ENCODE data around the gene GTPBP4.

Gene GTPBP4

DNA sequence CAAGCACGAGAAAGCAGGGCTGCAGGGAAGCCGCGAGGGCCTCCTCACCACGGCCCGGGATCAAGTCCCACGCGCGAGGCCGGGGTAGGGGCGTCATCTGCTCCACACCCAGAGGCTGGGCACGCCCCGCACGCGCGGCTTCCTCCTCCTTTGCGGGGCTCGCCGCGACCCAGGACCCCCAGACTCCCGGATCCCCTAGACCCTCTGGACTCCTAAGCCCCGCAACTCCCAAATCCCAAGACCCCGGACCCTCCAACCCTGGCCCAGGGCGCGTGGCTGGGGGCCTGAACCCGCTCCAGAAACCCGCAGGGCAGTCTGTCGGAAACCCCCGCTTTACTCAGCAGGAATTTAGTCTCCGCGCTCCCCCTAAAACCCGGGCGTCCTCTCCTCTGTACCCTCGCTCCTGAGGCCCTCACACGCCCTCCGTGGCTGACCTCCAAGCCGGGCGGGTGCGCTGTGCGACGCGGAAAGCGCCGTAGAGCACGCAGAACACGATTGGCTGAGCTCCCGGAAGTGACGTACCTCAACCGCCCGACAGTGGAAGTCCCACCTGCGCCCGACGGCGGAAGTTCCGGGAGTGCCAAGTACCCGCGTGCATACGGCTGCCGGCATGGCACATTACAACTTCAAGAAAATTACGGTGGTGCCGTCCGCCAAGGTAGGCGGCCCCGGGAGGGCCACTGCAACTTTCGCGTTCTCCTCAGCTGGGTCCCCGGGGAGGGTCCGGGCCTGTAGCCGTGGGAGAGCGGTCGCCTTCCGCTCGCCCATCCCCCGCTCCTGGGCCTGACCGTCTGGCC is at the start of gene GTPBP4:
GTPBP4 (plus strand) TSS at position 565 of the 797 bp plus-strand sequence; CDS start at position 611, 46 bp downstream.
- peak; percentile 99 for DNase-seq (ENCODE audit: low read depth, low spot score)

DNA sequence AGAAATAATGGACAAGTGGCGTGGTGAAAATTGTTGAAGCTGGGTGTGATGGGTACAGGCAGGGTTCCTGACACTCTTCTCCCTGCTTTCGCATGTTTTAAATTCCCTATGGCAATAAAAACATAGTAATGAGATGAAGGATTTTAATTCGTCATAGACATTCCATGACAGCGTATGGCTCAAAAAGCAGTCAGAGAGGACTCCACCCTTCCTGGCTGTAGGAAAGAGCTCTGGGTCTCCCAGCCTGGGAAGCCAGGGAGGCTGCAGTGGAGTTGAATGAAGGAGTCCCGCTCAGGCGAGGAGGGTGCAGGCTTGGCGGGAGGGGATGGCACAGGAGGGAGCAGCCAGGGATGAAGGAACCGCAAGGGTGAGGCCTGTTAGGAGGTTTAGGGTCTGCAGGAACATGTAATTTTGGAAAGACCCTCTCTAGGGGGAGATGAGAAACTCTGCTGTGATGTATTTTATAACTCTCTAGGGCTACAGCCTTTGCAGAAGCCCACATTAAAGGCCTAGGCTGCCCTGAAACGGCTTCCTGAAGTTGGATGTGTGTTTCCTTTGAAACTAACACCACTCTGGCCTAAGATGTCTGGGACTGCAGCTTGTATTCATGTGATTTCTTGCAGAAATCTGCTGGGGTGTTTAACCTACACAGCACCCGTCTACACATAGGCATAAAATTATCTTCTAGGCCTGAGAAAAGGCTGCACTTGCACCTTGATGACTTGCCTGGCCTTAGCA is 49.1 kb upstream of the GTPBP4 start:
- DNase-seq (ENCODE audit: low read depth, low spot score): no peak

DNA sequence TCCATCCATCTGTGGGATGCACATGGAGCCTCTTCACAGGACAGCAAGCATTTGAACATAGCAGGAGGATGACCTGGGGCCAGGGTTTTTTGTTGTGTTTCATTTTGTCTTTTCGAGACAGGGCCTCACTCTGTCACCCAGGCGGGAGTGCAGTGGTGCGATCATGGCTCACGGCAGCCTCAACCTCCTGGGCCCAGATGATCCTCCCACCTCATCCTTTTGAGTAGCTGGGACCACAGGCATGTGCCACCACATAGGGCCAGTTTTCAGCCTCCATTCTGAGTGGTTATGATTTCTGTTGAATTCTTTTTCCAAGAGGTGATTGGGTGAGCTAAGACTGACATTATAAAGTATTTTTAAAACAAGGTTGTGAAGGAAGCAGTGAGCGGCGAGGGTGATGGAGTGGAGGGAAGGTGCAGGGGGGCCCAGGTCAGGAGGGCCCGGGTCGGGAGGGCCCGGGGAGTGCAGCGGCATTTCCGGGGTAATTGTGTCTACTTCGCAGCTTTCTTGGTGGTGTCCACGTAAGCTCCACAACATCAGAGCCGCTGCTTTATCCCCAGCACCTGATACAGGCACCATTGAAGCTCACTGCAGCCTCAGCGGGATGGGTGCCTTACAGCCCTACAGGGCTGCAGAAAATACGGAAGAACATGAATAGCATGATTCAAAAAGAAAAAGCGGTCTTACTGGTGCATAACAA is 44.8 kb upstream of the GTPBP4 start:
- DNase-seq (ENCODE audit: low read depth, low spot score): no peak

DNA sequence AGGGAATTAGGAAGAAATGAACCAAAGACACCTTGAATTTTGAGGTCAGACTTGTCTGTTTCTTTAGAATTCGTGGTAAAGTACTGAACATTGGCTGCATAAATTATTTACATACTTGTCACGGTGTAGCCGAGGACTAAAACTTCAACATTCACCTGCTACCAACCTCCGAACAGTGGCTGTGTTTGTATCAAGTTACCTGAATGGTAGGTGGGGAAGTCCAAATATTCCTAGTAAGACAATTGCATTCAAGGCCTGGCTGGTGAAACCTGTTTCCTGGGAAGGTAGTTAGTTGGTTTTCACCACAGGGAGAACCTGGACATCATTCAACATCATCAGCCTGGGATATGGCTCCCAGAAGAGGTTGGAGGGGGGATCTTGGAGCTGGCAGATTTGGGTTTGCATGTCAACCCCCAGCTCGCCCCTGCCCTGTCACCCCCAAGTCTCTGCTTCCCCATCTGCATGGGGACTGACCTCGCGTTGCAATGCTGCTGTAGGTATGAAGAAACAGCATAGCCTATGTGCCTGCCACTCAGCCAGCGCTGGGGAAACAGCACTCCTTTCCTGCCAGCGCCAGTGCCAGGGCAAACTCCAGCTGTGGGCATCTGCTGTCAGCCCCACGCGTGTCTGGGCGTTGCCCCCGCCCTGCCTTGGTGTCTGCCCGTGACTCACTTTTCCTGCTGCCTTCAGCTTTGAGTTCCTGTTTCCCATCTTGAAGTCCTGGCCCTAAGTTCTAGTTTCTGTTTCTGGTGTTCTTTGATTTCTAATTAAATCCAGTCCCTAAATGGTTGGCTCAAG is 44.0 kb upstream of the GTPBP4 start:
- DNase-seq (ENCODE audit: low read depth, low spot score): no peak

DNA sequence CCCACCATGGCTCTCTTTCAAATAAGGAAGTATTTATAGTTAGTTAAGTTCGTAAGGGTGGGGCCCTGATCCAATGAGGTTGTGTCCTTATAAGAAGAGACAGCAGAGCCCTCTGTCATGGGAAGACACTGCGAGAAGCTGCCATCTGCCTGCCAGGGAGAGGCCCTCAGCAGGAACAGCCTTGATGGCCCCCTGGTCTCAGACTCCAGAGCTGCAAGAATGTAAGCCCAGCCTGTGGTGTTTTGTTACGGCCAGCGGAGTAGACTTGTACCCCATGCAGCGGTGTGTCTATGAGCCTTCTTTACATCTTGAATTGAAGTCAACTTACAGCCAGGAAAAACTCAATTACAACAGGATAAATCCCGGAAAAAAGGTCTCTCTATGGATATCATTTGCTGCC is 42.5 kb upstream of the GTPBP4 start:
- DNase-seq (ENCODE audit: low read depth, low spot score): no peak

DNA sequence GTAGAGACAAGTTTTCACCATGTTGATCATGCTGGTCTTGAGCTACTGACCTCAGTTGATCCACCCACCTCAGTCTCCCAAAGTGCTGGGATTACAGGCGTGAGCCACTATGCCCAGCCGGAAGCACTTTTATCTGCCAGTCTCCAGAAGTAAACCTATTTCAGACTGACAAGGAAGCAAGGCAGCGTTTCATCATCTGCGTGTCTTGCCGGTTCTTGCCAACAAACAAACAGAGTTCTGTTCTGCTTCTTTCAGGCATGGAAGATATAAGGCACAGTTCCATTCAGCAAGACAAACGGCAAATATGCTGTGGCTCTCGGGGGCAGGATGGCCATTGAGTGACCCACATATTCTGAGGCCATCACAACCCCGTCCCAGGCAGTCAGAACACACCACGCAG is 41.2 kb upstream of the GTPBP4 start:
- no peak for DNase-seq (ENCODE audit: low read depth, low spot score)

DNA sequence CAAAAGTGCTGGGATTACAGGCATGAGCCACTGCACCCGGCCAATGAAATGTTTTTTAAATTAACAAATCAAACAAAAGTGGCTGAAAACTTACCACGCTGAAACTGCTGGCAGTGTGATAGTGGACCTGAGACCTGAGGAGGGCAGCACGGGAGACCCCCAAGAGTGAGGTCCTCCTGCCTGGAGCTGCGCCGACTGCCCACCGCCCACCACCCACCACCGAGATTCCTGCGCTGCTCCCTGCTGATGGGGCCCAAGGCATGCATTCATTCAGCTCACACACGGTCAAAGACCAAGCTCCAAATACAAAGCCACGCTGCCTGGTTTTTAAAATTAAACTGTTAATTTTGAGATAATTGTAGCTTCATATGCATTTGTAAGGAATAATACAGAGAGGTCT is 40.4 kb upstream of the GTPBP4 start:
- DNase-seq (ENCODE audit: low read depth, low spot score): no peak

DNA sequence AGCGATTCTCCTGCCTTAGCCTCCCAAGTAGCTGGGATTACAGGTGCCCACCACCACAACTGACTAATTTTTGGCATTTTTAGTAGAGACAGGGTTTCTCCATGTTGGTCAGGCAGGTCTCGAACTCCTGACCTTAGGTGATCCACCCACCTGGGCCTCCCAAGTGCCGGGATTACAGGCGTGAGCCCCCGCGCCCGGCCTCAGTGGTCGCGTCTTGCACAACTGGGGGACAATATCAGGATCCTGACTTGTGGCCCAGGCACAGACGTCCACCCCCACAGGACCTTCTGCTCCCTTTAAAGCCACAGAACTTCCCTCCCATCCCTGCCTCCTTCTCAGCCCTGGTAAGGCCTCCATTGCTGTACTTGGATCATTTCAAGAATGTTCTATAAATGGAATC is 39.9 kb upstream of the GTPBP4 start:
- DNase-seq (ENCODE audit: low read depth, low spot score): no peak

DNA sequence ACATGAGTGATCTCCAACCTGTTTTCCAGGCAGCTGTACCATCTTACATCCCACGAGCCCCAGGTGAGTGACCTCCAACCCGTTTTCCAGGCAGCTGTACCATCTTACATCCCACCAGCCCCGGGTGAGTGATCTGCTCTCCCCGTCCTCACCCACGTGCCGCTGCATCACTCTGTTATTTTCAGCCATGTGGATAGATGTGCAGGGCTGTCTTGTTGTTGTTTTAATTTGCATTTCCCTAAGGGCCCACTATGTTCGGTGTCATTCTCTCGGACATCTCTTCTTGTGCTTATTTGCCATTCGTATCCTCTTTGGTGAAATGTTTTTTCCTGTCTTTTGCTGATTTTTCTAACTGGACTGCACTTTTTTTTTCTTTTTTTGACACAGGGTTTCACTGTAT is 38.8 kb upstream of the GTPBP4 start:
- DNase-seq (ENCODE audit: low read depth, low spot score): no peak

DNA sequence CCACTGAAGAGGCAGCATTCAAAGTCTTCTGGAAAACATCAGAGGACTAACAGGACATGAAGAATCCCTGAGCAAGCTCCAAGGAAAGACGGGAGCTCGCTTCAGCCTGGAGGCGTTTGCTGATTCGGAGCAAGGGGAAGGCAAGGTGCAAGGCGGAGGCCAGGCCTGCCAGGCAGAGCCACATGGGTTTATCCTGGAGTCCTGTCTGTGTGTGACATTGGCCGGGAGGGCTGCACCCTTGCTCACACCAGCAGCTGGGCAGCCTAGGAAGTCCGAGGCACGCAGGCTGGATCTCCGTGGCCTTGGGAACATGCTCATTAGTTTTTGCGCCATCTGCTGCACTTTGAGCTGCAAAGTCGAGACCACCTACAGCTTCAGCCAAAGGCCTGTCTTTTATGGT is 34.4 kb upstream of the GTPBP4 start:
- no peak for DNase-seq (ENCODE audit: low read depth, low spot score)

DNA sequence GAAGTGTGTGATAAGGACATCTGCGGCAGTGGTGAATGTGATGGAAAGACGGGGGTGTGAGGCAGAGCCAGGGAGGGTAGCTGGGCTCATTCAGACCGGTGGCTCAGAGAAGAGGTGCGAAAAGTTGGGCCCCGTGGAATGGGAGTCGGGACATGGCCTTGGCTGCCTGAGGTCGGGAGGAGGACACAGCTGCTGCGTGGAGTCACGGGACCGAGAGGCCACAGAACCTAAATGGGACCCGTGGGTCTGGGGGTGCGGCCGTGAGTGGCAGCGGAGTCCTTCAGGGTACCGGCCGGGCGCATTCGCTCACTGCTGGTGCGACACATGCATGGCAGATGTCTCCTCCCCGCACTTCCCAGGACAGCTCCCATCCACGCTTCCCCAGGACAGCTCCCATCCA is 33.8 kb upstream of the GTPBP4 start:
- DNase-seq (ENCODE audit: low read depth, low spot score): no peak

DNA sequence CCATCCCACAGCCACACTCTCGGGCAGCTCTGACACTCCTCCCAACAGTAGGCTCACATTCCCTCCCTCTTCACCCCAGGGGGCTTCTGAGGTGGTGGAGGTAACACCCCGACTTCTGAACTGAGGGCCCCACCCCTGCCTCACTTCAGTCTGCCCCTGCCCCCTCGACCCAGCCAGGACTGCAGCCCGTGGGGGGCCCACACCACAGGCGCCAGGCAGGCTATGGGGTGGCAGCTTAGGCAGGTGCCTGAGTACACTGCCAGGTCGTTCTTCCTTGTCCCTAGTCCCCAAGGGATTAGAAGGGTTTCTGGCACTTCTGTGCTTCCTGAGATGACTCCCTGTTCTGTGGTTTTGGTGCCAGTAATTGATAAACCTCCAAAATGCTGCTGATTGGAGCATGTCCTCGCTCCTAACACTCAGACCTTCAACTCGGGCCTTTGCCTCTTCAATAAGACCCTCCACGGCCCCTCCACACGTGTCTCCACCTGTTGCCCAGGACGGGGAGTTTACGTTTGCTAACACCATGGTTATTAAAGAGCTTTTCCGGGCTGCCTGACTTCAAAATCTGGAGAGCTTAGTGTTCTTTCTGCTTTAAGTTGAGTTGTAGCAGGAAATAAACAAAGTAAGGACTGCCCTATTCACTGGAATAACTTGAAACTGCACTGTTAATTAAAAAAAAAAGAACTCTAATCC is 33.0 kb upstream of the GTPBP4 start:
- DNase-seq (ENCODE audit: low read depth, low spot score): no peak

DNA sequence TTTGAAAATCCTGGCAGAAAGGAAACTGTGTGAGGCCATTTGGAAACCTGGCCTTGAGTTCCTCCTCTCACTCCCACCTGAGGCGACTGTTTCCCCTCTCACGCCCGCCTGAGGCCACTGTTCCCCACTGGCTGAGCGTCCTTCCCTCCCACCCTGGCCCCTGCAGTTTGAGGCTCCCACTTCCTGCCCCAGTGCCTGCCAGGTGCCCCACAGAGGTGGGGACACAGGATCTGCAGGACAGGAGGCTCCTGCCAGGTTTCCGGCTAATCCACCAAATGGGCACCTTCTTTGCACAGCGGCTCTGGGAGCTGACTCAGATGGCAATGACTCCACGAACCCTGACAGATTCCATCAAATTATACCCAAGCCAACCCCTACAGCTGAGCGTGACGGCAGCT is 32.4 kb upstream of the GTPBP4 start:
- DNase-seq (ENCODE audit: low read depth, low spot score): no peak

DNA sequence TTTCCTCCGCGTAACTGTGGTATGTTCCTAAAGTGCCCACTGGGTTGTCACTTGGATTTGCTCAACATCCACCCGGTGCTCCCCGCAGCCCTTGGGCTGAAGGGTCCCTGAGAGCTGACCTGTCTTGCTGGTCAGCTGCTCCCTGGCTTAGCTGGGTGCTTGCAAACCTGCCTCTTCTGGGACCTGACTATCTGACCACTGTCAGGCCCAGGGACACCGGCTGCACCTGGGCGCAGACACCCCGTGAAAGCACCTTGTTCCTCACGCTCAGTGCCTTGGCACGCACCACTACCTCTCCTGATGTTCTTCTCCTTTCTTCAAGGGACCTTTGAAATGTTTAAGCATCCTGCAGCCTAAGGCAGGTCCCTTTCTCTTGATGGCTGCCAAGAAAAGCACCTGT is 30.1 kb upstream of the GTPBP4 start:
- no peak for DNase-seq (ENCODE audit: low read depth, low spot score)

DNA sequence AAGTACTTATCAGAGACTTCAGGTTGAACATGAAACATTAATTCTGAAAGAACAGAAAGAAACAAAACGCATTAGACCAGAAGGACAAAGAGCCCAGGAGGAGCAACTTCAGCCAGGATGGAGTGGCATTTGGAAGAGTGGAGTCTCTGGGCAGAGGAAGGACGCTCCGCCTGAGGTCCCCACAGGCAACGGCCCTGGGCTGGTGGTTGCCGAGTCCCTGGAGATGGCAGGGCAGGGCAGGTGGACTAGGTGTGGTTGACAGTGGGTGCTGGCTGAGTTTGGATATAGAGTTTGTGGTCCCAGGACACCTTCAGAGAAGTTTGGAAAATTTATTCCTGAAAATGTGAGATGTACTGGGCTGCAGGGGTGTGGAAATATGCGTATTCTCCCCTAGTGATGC is 29.4 kb upstream of the GTPBP4 start:
- no peak for DNase-seq (ENCODE audit: low read depth, low spot score)

DNA sequence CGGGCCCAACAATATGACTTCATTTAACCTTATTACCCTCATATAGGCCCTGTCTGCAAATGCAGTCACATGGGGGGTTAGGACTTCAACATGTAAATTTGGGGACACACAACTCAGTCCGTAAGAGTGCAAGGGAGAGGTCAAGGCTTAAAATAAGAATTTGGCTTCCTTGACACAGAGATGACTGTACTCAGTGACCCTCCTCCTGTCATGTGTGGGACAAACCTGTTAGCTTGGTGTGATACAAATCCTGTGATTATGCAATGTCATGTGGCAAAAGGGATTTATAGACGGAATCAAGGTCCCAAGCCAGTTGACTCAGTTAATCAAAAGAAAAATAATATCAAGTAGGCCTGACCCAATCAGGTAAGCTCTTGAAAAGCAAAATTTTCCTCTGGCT is 25.9 kb upstream of the GTPBP4 start:
- DNase-seq (ENCODE audit: low read depth, low spot score): no peak

DNA sequence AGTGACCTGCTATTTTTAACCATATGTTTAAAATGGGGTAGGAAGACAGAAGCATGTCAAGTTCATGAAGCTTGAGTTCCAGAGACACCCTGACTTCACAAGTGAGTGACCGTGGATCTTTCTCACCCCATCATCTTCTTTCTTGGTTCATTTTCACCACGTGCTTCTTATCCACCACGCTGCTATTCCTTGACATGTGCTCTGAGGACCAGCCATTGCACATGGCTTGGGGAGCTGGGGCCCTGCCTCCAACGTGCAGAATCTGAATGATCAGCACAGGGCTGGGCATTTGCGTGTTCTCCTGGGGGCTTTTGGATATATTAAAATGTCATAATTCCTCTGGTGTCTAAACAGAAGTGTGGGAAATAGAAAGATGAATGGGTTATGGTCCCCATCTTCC is 25.0 kb upstream of the GTPBP4 start:
- no peak for DNase-seq (ENCODE audit: low read depth, low spot score)

DNA sequence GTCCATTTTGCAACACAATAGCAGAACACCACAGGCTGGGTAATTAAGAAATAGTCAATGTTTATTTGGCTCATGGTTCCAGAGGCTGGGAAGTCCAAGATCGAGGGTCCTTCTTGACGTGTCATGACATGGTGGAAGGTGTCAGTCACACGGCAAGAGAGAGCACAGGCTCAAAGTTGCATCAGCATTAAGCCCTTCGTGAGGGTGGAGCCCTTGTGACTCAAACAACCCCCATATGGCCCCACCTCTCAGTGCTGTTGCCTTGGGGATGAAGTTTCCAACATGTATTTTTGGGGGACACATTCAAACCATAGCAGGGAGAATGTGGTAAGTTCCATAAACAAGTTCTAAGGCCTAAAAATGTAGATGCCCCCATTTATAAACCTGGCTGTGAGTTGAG is 24.6 kb upstream of the GTPBP4 start:
- no peak for DNase-seq (ENCODE audit: low read depth, low spot score)

DNA sequence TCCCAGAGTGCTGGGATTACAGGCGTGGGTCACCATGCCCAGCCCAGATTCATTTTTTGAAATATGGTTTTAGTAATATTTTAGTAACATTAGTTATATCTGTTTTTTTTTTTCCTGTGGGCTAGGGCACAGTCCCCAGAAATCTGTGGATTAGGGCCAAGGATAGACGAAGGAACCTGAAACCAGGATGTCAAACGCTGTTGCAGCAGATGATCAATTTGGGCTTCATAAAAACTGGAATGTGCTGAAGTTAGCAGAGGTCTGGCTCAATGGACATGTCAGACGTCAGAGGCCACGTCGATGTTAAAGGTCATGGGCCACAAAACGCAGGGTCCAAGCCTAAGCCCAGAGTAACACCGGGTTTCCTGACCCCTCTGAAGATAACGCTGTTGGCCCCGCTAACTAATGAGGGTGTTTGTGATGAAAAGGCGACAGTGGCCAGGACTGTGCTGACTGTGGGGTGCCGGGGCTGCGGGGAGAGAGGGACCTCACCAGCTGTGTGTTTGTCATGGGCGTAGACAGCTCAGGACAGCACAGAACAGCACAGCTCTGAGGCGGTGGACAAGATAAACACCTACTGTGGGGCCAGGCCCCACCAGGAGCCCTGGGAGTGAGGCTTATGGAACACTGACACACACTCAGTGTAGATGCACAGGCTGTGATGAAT is 23.8 kb upstream of the GTPBP4 start:
- DNase-seq (ENCODE audit: low read depth, low spot score): no peak

DNA sequence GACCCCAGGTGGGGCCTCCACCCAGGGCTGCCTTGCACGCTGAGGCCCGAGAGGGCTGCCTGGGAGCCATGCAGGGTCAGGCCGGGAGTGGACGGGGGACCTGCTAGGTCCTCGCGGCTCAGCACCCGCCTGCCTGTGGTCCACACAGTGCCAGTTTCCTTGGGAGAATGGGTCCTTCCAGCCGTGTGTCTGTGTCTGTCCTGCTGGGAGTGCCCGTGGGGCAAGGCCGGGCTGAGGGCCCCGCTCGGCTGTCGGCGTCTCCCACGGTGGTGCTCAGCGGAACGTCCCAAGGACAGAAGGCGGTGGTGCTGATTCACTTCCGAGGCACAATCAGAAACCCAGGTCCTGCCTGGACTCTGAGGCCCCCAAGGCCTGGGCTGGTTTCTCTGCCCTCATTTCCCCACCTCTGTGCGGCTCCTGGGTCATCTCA is 23.2 kb upstream of the GTPBP4 start:
- DNase-seq (ENCODE audit: low read depth, low spot score): no peak

Measured in astrocyte of the hippocampus (primary cell).